AG09309 (cell line): Measurements from ENCODE around the gene SQSTM1.

Source experiments
- DNase-seq: peaks from one replicate; pipeline ENCODE4 v3.0.0-alpha.2; 2010; ENCODE audit warnings: low read depth
- H3K4me3 ChIP-seq: 2 replicates; pipeline ENCODE4 v1.5.1; 2011; ENCODE audit warnings: mild to moderate bottlenecking, low read depth, low read length, moderate library complexity; ENCODE audit not compliant: control insufficient read depth
- TF ChIP-seq, protein P1 (sequence below): IDR thresholded peaks from 2 replicates; pipeline ENCODE4 v1.5.1; 2011; ENCODE audit warnings: mild to moderate bottlenecking, low read depth, low read length, inconsistent platforms; ENCODE audit not compliant: insufficient read depth, control insufficient read depth; ENCODE audit errors: missing control alignments

The SQSTM1 gene

DNA sequence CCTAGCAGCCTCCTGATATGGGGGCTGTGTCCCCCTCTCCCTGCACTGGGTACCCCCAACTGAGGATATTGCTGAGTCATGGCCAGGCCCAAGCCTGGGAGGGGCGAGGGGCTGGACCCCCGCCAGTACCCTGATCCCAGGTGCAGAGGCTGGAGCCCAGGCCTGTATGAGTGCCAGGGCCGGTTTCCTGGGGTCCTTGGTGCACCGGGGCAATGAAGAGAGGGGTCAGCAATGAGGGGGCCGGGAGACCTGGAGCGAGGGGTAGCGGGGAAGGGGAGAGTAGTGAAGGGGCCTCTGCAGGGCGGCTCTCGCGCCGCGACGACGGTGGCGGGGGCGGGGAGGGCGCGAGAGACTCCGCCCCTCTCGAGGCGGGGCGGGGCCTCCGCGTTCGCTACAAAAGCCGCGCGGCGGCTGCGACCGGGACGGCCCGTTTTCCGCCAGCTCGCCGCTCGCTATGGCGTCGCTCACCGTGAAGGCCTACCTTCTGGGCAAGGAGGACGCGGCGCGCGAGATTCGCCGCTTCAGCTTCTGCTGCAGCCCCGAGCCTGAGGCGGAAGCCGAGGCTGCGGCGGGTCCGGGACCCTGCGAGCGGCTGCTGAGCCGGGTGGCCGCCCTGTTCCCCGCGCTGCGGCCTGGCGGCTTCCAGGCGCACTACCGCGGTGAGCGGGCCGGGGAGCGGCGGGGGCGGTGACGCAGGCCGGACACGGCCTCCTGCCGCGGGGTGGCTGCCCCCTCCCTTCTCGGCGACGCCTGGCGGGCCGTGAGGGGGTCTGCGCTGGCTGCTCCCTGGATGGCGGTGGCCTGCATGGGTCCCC is at the start of gene SQSTM1:
Gene SQSTM1 (plus strand): TSS at position 423 of the 815 bp plus-strand sequence. CDS start 32 bp downstream, at position 455.
- DNase-seq = no peak
- peak within 1 kb of the TSS; percentile 61 for H3K4me3 ChIP-seq
- TF ChIP-seq, protein P1, sequence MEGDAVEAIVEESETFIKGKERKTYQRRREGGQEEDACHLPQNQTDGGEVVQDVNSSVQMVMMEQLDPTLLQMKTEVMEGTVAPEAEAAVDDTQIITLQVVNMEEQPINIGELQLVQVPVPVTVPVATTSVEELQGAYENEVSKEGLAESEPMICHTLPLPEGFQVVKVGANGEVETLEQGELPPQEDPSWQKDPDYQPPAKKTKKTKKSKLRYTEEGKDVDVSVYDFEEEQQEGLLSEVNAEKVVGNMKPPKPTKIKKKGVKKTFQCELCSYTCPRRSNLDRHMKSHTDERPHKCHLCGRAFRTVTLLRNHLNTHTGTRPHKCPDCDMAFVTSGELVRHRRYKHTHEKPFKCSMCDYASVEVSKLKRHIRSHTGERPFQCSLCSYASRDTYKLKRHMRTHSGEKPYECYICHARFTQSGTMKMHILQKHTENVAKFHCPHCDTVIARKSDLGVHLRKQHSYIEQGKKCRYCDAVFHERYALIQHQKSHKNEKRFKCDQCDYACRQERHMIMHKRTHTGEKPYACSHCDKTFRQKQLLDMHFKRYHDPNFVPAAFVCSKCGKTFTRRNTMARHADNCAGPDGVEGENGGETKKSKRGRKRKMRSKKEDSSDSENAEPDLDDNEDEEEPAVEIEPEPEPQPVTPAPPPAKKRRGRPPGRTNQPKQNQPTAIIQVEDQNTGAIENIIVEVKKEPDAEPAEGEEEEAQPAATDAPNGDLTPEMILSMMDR = no peak

DNA sequence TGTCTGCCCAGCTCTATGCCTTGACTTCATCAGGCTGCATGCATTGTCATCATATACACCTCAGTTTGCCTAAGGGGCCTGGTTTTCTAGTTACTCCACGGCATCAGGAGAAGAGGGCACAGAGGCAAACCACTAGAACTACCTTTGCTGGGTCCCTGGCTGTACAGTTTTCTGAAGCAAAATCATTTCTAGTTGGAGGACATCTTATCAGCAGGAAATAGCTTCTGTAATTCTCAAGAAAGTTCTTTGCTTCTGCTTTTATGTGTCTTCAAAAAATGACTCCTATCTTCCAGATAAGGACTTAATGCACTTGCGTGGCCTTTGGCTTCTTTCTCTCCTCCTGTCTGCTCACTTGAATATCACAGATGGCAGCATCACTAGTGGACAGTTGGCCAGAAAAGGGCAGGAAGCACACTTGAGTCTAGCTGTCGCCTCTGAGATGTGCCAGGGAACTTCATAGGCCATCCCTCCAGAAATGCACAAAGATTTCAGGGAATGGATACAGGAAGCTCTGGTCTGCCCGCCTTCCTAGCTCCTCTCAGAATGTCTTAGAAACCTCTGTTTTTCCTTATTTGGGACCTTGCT is 49.3 kb upstream of the SQSTM1 start:
- DNase-seq = no peak
- no peak overlapping the region for H3K4me3 ChIP-seq
- TF ChIP-seq, protein P1 = no peak

DNA sequence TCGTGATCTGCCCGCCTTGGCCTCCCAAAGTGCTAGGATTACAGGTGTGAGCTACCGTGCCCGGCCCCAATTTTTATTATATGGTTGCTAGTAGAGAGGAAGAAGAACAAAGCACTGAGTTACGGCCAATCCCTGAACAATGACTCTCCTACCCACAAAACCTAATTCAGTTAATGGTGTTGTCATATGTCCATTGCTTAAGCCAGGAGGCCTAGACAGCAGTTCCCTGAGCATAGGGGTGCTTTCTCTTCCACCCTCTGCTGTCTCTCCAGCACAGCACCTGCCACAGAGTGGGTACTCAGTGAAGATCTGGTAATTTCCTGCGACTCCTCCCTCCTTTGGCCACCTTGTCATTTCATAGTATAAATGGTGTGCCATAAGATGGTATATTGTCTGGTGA is 48.4 kb upstream of the SQSTM1 start:
- DNase-seq = no peak
- no peak overlapping the region for H3K4me3 ChIP-seq
- TF ChIP-seq, protein P1 = no peak

DNA sequence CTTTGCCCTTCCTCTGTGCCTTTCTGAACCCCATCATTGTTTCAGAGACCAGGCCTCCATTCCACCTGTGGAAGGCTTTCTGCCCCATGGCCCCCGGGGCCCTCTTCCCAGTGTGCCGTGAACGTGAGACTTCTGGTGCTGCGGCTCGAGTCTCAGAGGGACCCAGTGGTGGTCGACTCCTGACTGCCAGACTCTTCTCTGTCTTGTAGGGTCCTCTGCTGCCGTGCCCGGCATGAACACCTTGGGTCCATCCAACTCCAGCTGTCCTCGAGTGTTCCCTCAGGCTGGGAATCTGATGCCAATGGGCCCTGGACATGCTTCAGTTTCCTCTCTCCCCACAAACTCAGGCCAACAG is 47.0 kb upstream of the SQSTM1 start:
- no peak for DNase-seq
- H3K4me3 ChIP-seq = no peak overlapping the region
- TF ChIP-seq, protein P1 = no peak

DNA sequence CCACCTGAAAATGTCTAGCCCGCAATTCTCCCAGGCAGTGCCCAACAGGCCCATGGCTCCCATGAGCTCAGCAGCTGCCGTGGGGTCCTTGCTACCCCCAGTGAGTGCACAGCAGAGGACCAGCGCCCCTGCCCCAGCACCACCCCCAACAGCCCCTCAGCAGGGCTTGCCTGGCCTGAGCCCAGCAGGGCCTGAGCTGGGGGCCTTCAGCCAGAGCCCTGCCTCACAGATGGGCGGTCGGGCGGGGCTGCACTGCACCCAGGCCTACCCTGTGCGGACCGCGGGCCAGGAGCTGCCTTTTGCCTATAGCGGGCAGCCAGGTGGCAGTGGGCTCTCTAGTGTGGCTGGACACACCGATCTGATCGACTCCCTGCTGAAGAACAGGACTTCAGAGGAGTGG is 46.3 kb upstream of the SQSTM1 start:
- TF ChIP-seq, protein P1 = no peak
- no peak for DNase-seq
- H3K4me3 ChIP-seq = no peak overlapping the region

DNA sequence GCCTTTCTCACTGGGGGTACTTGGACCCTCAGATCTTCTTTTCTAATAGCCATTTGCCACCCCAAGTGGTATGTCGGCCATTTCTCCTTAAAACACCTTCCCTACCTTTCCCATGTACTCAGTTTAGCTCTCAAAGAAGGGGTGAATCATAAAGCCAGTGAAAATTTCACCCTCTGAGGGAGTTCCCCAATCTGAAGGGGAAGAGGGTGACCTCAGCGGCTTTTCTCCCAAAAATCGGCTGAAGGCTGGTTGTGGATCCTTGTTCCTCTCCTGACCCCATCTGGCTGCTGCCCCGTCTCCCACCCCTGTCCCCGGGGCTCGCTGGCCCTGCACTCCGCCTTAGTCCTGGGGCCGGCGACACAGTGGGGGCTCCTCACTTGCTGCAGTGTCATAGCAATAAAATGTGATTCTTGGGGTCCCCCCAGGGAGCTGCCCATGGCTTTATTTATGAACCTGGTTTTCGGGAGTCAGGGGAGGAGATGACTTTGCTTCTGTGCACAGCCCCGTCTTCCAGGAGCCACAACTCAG is 44.2 kb upstream of the SQSTM1 start:
- DNase-seq = no peak
- TF ChIP-seq, protein P1 = no peak
- H3K4me3 ChIP-seq = no peak overlapping the region
